HG03432 (cell line): ENCODE results near the gene FCER1A.

Experiments used
- ATAC-seq: cut with Tn5 transposase; IDR thresholded peaks from one replicate; pipeline ENCODE4 v1.9.1; 2021; ENCODE audit warnings: mild to moderate bottlenecking, moderate library complexity; ENCODE audit not compliant: unreplicated experiment

Gene FCER1A

DNA sequence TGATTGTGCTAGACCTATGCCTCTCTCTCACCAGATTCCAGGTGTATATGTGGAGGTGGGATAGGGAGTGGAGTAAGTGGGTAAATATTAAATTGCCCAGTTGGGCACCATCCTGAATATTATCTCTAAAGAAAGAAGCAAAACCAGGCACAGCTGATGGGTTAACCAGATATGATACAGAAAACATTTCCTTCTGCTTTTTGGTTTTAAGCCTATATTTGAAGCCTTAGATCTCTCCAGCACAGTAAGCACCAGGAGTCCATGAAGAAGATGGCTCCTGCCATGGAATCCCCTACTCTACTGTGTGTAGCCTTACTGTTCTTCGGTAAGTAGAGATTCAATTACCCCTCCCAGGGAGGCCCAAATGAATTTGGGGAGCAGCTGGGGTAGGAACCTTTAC is at the start of gene FCER1A:
Gene FCER1A, plus strand, starts transcription at position 242 of the 400 bp plus-strand sequence. Its CDS starts 29 bp downstream, at position 271.
- no peak for ATAC-seq

DNA sequence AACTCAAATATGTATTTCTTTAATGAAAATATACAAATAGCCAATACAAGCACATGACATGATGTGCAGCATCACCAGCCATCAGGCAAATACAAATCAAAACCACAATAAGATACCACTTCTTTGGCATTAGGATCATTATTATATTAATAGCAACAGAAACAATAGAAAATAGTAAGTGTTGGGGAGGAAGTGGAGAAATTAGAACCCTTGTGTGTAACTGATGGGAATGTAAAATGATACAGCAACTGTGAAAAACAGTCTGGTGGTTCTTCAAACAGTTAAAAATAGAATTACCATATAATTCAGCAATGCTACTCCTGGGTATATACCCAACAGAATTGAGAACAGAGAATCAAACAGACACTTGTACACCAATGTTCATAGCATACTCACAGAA is 40.8 kb upstream of the FCER1A start:
- ATAC-seq, result no peak

DNA sequence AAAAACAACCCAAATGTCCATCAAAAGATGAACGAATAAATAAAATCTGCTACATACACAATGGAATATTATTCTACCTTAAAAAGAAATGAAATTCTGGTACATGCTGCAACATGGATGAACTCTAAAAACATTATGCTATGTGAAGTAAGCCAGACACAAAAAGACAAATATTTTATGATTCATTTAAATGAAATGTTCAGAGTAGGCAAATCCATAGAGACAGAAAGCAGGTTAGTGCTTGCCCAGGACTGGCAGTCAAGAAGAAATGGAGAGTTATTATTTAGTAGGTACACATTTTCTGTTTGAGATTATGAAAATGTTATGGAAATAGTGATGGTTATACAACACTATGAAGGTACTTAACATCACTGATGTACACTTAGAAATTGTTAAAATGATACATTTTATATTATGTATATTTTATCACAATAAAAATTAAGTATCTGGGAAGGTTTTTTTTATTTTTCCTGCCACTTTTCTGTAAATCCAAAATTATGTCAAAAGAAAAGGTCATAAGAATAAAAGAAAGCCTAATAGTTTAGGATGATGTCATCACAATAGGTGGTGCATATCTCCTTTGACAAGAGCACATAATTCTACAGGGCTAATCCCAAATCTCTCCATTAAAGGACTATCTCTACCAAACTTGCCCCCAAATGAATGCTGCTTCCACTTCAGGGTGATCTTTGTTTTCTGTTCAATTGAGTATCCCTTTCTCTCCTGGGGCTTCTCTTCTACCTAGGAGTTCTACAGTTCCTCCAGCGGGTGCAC is 40.2 kb upstream of the FCER1A start:
- no peak for ATAC-seq

- ATAC-seq, result no peak
Observed at GRCh38 chr1:159266832-159267231, 35.3 kb upstream of the FCER1A start.

DNA sequence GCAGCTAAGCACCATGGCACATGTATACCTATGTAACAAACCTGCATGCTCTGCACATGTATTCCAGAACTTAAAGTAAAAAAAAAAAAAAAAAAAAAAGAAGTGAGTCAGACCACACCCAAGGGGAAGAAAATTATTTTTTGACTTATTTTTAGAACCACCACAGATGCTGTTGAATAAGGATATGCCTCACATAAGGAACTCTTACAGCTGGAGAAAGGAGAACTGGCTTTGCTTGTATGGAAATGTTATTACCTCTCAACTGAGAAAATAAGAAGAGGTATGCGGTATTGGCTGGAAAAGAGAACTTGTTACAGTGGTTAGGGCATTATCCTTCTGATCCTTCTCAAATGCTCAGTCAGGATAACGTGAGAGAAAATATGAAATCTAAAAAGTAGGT is 27.5 kb upstream of the FCER1A start:
- ATAC-seq, result no peak

DNA sequence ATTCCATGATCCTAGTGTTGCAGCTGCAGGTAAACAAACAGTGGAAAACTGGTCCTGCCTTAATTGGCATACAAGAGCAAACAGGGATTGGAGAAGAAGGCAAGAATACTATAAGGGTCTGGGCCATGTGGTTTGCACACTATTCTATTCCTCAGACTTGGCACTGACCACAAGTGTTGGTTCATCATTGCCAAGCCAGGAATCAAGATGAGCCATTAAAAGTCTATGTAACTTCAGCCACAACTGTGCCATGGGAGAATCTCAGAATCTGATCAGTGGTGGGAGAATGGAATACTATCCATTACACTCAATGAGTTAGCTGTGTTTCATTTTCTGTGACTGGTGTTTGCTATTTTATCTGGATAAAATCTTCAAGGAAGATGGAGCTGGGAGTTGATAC is 26.2 kb upstream of the FCER1A start:
- ATAC-seq, result no peak

GRCh38 chr1:159279773-159280172 is 22.4 kb upstream of the FCER1A start:
- ATAC-seq, result no peak

DNA sequence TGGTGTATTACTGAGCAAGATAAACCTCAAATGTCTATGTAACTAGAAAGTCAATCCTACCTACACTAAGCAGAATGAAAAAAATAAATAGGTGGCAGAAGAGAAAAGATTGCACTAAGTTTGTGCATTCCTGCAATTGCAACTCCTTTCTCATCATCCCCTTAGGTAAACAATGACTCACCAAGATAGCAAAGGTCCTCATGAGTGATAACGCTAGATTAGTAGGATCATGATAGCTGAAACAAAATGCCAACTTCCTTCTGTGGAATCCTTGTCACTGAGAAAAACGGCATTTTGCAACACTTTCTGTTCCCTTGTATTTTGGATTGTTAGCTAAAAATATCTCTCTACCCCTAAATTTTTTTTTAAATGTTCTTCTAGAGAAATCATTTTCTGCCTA is 20.0 kb upstream of the FCER1A start:
- no peak for ATAC-seq

GRCh38 chr1:159289060-159289459 is 13.1 kb upstream of the FCER1A start:
- ATAC-seq, result no peak

DNA sequence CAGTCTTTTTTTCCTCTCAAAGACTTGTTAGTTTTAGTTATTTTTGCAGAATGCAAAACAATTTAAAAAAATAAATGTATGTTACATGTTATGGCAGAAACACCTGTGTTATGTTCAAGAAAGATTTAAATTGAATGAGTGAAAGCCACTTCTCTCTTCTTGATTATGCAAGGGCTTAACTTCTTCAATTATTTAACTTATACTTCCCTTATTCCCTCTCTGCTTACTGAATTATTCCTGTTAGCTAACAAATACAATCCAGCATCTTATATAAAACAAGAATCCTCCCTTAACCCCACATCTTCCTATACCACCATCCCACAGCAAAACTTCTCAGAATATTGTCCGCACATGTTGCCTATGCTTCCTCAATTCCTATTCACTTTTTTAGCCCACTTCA is 10.7 kb upstream of the FCER1A start:
- ATAC-seq, result no peak

DNA sequence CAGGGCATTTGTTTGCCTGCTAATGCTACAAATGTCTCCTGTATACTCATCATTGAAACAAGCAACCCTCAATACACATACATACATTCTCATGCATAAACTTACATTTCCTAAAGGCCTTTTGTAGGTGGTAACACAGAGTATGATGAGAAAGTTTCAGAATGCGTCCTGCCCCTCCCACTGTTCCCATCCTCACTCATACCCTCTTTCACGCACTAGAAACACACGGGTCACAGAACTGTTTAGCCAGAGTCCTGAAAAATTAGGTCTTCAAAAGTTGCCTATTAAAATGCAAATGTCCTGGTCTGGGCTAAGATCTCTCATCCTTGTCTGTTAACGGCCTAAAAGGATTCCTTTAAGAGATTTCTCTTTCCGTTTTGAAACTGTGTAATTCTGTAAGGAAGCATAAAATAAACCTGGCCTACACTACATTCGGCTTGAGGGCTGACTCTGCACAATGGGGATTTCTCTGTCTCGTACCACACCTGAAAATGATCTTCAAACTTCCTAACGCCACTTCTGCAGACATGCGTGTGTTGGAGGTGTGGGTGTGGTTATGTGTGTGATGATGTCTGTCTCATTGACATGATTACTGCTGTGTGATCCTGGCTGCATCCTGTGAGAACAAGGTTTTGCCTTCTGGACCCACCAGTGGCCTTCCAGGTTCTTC is 5.3 kb upstream of the FCER1A start:
- no peak for ATAC-seq

- ATAC-seq, result no peak
Observed at GRCh38 chr1:159300146-159300545, 2.0 kb upstream of the FCER1A start.

GRCh38 chr1:159307346-159308020 is 5.3 kb downstream of the FCER1A start:
- no peak for ATAC-seq

- no peak for ATAC-seq
Observed at GRCh38 chr1:159311679-159312078, 9.5 kb downstream of the FCER1A start.

DNA sequence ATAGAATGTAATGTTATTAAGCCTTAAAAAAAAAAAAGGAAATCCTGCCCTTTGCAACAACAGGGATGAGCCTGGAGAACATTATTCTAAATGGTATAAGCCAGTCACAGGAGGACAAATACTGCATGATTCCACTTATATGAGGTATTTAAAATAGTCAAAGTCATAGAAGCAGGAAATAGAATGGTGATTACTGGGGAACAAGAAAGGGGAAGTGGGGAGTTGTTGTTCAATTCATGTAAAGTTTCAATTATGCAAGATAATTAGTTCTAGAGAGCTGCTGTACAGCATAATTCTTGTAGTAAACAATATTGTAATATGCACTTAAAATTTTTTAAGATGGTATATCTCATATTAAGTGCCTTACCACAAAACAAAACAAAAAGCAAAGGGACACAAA is 13.2 kb downstream of the FCER1A start:
- no peak for ATAC-seq

GRCh38 chr1:159318784-159319551 is 16.8 kb downstream of the FCER1A start:
- no peak for ATAC-seq

- ATAC-seq, result no peak
Observed at GRCh38 chr1:159334797-159335196, 32.7 kb downstream of the FCER1A start.

- ATAC-seq, result no peak
Observed at GRCh38 chr1:159338018-159338417, 35.9 kb downstream of the FCER1A start.

GRCh38 chr1:159339536-159339935 is 37.4 kb downstream of the FCER1A start:
- ATAC-seq, result no peak

DNA sequence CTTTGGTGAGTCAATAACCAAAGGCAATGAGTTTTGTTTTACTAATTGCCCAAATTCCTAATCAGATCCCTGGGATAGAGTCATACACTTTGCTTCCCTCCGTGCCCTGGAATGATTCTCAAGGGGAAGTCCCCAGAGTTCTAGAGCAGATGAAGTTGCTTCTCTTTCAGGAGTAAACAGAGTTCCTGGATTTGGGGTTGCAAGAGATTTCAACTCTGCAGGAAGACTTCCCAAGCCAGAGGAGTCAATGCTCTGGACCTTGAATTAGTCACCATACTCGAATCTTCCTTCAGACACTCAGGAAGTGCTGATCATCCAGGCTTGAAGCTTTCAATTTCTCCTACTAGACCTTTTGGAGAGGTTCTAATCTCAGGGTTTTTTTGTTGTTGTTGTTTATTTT is 39.6 kb downstream of the FCER1A start:
- ATAC-seq, result no peak

DNA sequence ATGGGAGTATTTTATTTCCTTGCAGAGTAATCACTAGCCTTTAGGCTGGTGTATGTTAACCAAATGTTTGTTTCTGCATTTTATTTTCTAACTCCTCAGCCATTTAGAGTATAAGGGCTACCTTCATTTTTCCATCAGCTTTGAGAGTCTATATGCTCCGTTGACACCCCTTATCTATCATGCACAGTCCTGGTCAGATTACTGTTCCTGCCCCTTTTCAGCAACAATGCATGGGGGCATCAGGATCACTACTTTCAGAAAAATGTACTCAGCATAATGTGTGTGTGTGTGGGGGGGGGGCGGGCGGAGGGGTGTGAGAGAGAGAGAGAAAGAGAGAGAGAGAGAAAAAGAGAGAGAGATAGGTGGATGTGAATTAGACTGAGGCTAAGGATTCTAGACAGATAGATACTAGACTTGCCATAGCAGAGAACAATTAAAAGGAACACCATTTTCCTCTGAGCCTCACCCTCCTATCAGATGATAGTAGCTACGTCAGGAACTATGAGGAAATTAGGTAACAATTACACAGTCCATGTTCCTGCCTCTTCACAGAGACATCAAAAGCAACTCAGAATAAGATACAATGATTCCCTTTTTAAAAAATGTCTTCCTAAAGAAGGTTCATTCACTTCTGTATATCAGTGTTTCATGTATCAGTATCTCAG is 40.8 kb downstream of the FCER1A start:
- ATAC-seq, result no peak
